HCT116 (cell line): ENCODE data around the gene TDRD9. TPM values are rescaled to one million over a fixed set of nuclear protein-coding genes. Genes with fewer than 3 reads are reported as not detected.

Experiments used
- ATAC-seq: fragments of 200-7000 bp; cut with Tn5 transposase; 2 replicates; pipeline ENCODE4 v1.9.1; 2020; ENCODE audit warnings: mild to moderate bottlenecking, moderate library complexity
- BruUV-seq: library from RNA; stranded (reverse); fragments of 400-500 nt; replicated peaks from 2 replicates; lab custom pipeline; 2021; lab: Mats Ljungman, UMichigan
- CTCF ChIA-PET: fragments of 300-600 bp; sonication (Branson Sonifier 250); formaldehyde crosslinking; loops from one replicate; lab custom pipeline; 2021; ENCODE audit warnings: antibody characterized with exemption; lab: Charles Lee
- POLR2A ChIA-PET: fragments of 300-600, 350-600 bp; sonication (Branson Sonifier 250); formaldehyde crosslinking; loops from one replicate; lab custom pipeline; 2021; ENCODE audit warnings: antibody characterized with exemption; lab: Charles Lee
- RAD21 ChIA-PET, 2 experiments: fragments of 300-600 bp; sonication (Branson Sonifier 250); formaldehyde crosslinking; loops; one replicate each; lab custom pipeline; 2023; ENCODE audit warnings: low total read pairs in 2 of 2; ENCODE audit not compliant: uncharacterized antibody in 2 of 2, unreplicated experiment in 2 of 2, low non-redundant PET in 1 of 2; lab: Charles Lee
- DNase-seq: peaks from one replicate; pipeline ENCODE4 v3.0.0-alpha.2; 2010; ENCODE audit warnings: low read depth, low spot score
- H2AFZ ChIP-seq: fragments of 200-600 bp; shearing (Covaris generic), sonication (generic); 2 replicates; pipeline ENCODE4 v1.6.1; 2017; ENCODE audit warnings: low read depth, mixed run types, mixed read lengths, antibody characterized with exemption, low read length; ENCODE audit not compliant: poor library complexity, severe bottlenecking
- H3K27ac ChIP-seq: 2 replicates; pipeline ENCODE4 v1.5.1; 2012; ENCODE audit warnings: low read depth, low read length
- H3K27me3 ChIP-seq: fragments of 200-600 bp; sonication (generic); 2 replicates; pipeline ENCODE4 v1.6.1; 2016; ENCODE audit warnings: mixed run types, low read length, mixed read lengths; ENCODE audit not compliant: insufficient read depth
- H3K36me3 ChIP-seq, 2 experiments: fragments of 200-500 bp in 1 of 2; fragments of 200-600 bp in 1 of 2; sonication (Bioruptor generic) in 1 of 2; sonication (generic) in 1 of 2; 2 replicates each; pipeline versions ENCODE4 v1.5.1 to v1.6.1; 2014 to 2016; ENCODE audit warnings: low read length in 2 of 2, inconsistent platforms in 1 of 2, mixed read lengths in 1 of 2, mixed run types in 1 of 2; ENCODE audit not compliant: insufficient read depth in 2 of 2, control insufficient read depth in 1 of 2
- H3K4me1 ChIP-seq, 2 experiments: fragments of 200-600 bp in 1 of 2; sonication (generic) in 1 of 2; 2 replicates each; pipeline versions ENCODE4 v1.5.1 to v1.6.1; 2012 to 2017; ENCODE audit warnings: low read length in 2 of 2, inconsistent platforms in 1 of 2, mild to moderate bottlenecking in 1 of 2, mixed read lengths in 1 of 2, mixed run types in 1 of 2, moderate library complexity in 1 of 2; ENCODE audit not compliant: insufficient read depth in 2 of 2, control insufficient read depth in 1 of 2
- H3K4me2 ChIP-seq: fragments of 200-600 bp; sonication (generic); 2 replicates; pipeline ENCODE4 v1.6.1; 2017; ENCODE audit warnings: mixed run types, low read length, mixed read lengths
- H3K4me3 ChIP-seq, 2 experiments: fragments of 200-600 bp in 1 of 2; sonication (generic) in 1 of 2; replicated peaks in 1 of 2; 2 replicates each; pipeline ENCODE4 v1.5.1; 2011 to 2016; ENCODE audit warnings: low read length in 2 of 2, control low read depth in 1 of 2, low read depth in 1 of 2, mild to moderate bottlenecking in 1 of 2, mixed read lengths in 1 of 2, mixed run types in 1 of 2
- H3K79me2 ChIP-seq: fragments of 200-600 bp; sonication (generic); 2 replicates; pipeline ENCODE4 v1.6.1; 2017; ENCODE audit warnings: mild to moderate bottlenecking, mixed run types, low read length, moderate library complexity, mixed read lengths; ENCODE audit not compliant: insufficient read depth
- H3K9ac ChIP-seq: fragments of 200-600 bp; sonication (generic); 2 replicates; pipeline ENCODE4 v1.6.1; 2016; ENCODE audit warnings: low read length, mixed read lengths
- H3K9me2 ChIP-seq: fragments of 200-600 bp; sonication (generic), shearing (Covaris generic); 2 replicates; pipeline ENCODE4 v1.6.1; 2017; ENCODE audit warnings: mixed run types, mild to moderate bottlenecking, moderate library complexity; ENCODE audit not compliant: insufficient read depth
- H3K9me3 ChIP-seq, 2 experiments: fragments of 200-500 bp in 1 of 2; fragments of 200-600 bp in 1 of 2; sonication (Bioruptor generic) in 1 of 2; sonication (generic) in 1 of 2; 2 replicates each; pipeline ENCODE4 v1.6.1; 2014 to 2017; ENCODE audit warnings: low read length in 2 of 2, mixed read lengths in 2 of 2, inconsistent platforms in 1 of 2, low read depth in 1 of 2, mild to moderate bottlenecking in 1 of 2, mixed run types in 1 of 2, moderate library complexity in 1 of 2; ENCODE audit not compliant: control insufficient read depth in 1 of 2, insufficient read depth in 1 of 2
- H4K20me1 ChIP-seq: fragments of 200-600 bp; sonication (generic), shearing (Covaris generic); 2 replicates; pipeline ENCODE4 v1.6.1; 2017; ENCODE audit warnings: mixed run types, mild to moderate bottlenecking, moderate library complexity; ENCODE audit not compliant: insufficient read depth
- ATF3 ChIP-seq: IDR thresholded peaks from 2 replicates; pipeline ENCODE4 v1.6.1; 2012
- CBX3 ChIP-seq: IDR thresholded peaks from 2 replicates; pipeline ENCODE4 v1.6.1; 2012; ENCODE audit warnings: low read depth
- CEBPB ChIP-seq: IDR thresholded peaks from 2 replicates; pipeline ENCODE4 v1.6.1; 2012; ENCODE audit warnings: low read depth
- CTCF ChIP-seq, 3 experiments: fragments of 200-600 bp in 1 of 3; sonication (generic) in 1 of 3; IDR thresholded peaks in 2 of 3; conservative IDR thresholded peaks in 1 of 3; 2 replicates each; pipeline ENCODE4 v1.5.1; 2012 to 2017; ENCODE audit warnings: low read depth in 2 of 3, low read length in 2 of 3, antibody characterized with exemption in 1 of 3, borderline replicate concordance in 1 of 3, control low read depth in 1 of 3, mild to moderate bottlenecking in 1 of 3, mixed read lengths in 1 of 3, mixed run types in 1 of 3, moderate library complexity in 1 of 3; ENCODE audit not compliant: insufficient read depth in 1 of 3
- EGR1 ChIP-seq: IDR thresholded peaks from 2 replicates; pipeline ENCODE4 v1.6.1; 2012; ENCODE audit warnings: low read depth
- ELF1 ChIP-seq: IDR thresholded peaks from 2 replicates; pipeline ENCODE4 v1.6.1; 2012; ENCODE audit warnings: low read depth, borderline replicate concordance
- EZH2 ChIP-seq: fragments of 200-600 bp; sonication (generic); IDR thresholded peaks from 2 replicates; pipeline ENCODE4 v1.6.1; 2017; ENCODE audit warnings: antibody characterized with exemption, mixed run types
- FOSL1 ChIP-seq: IDR thresholded peaks from 2 replicates; pipeline ENCODE4 v1.6.1; 2012; ENCODE audit warnings: low read depth
- JUND ChIP-seq: IDR thresholded peaks from 2 replicates; pipeline ENCODE4 v1.6.1; 2012
- MAX ChIP-seq: IDR thresholded peaks from 2 replicates; pipeline ENCODE4 v1.6.1; 2012
- POLR2AphosphoS5 ChIP-seq: IDR thresholded peaks from 2 replicates; pipeline ENCODE4 v1.6.1; 2011; ENCODE audit warnings: mild to moderate bottlenecking, low read depth, low read length, moderate library complexity
- RAD21 ChIP-seq: IDR thresholded peaks from 2 replicates; pipeline ENCODE4 v1.6.1; 2012; ENCODE audit warnings: low read depth, mild to moderate bottlenecking
- REST ChIP-seq: IDR thresholded peaks from 2 replicates; pipeline ENCODE4 v1.6.1; 2012; ENCODE audit warnings: low read depth
- SIN3A ChIP-seq: IDR thresholded peaks from 2 replicates; pipeline ENCODE4 v1.6.1; 2012; ENCODE audit warnings: low read depth
- SP1 ChIP-seq: IDR thresholded peaks from 2 replicates; pipeline ENCODE4 v1.6.1; 2012; ENCODE audit warnings: low read depth
- SRF ChIP-seq: IDR thresholded peaks from 2 replicates; pipeline ENCODE4 v1.6.1; 2012; ENCODE audit warnings: low read depth
- TCF7L2 ChIP-seq: IDR thresholded peaks from 2 replicates; pipeline ENCODE4 v1.7.0; 2011; ENCODE audit warnings: borderline replicate concordance, inconsistent platforms; ENCODE audit not compliant: insufficient read depth, insufficient read length; ENCODE audit errors: extremely low read depth
- YY1 ChIP-seq: IDR thresholded peaks from 2 replicates; pipeline ENCODE4 v1.6.1; 2011; ENCODE audit warnings: low read length, low read depth, moderate library complexity, mild to moderate bottlenecking; ENCODE audit not compliant: insufficient replicate concordance; ENCODE audit errors: extremely low read depth
- ZFX ChIP-seq: fragments of 450-650 bp; IDR thresholded peaks from 2 replicates; pipeline ENCODE4 v1.6.1; 2017
- ZNF274 ChIP-seq: fragments of 200-500 bp; sonication (Bioruptor generic); IDR thresholded peaks from 2 replicates; pipeline ENCODE4 v1.6.1; 2014; ENCODE audit warnings: mild to moderate bottlenecking, low read depth, low read length, inconsistent platforms
- intact Hi-C: fragments of 100-400 bp; cut with micrococcal nuclease; formaldehyde crosslinking; loops from 2 replicates; pipeline ENCODE4 v1.10.0; 2022
- total RNA-seq: library from RNA; stranded (reverse); gene quantifications from one replicate; pipeline ENCODE4 v1.2.1, GENCODE V29; 2021; ENCODE audit not compliant: unreplicated experiment

TDRD9 gene
- total RNA-seq, 1 experiment from 2014 or later = not detected

GRCh38 chr14:103892247-103892646 is 36.0 kb upstream of the TDRD9 start:
- Histone ChIP-seq H3K36me3 (no peaks in the 10 kb centered on the region), H4K20me1 (no peaks in the 10 kb centered on the region), H3K9ac (no peak overlapping the region), H3K27ac (no peak overlapping the region), H3K9me2 (no peaks in the 10 kb centered on the region), H3K27me3 (no peaks in the 10 kb centered on the region), H3K79me2 (no peaks in the 10 kb centered on the region), H3K4me2 (no peak overlapping the region), H3K4me1 (peaks cover 30 to 46% of the 10 kb centered on the region in 2 experiments), H3K4me3 (no peak overlapping the region), H3K9me3 (no peaks in the 10 kb centered on the region; a peak in 1 of 4 replicates), H2AFZ (no peak overlapping the region)
- CTCF ChIA-PET = interaction anchor here (1.4 to 1.6 kb wide), 2 partner anchors 9 to 12 kb away, joined by 3 to 5 read pairs; no protein-coding TSS in a partner anchor
- no peak for TF ChIP-seq YY1
- no peak for TF ChIP-seq ZNF274
- TF ChIP-seq EZH2 = no peak
- no peak for TF ChIP-seq REST
- TF ChIP-seq RAD21 = no peak
- TF ChIP-seq JUND = no peak
- TF ChIP-seq SIN3A = no peak
- no peak for TF ChIP-seq ZFX
- no peak for TF ChIP-seq SP1
- no peak for TF ChIP-seq SRF
- no peak for TF ChIP-seq ELF1
- no peak for TF ChIP-seq CBX3
- TF ChIP-seq MAX = no peak
- TF ChIP-seq TCF7L2 = no peak
- TF ChIP-seq POLR2AphosphoS5 = no peak
- no peak for TF ChIP-seq EGR1
- TF ChIP-seq FOSL1 = no peak
- TF ChIP-seq ATF3 = no peak
- no peak for TF ChIP-seq CTCF (IDR thresholded peaks at IDR 0.05 in 2 of 3, conservative IDR thresholded peaks at IDR 0.05 in 1 of 3; ENCODE audit: borderline replicate concordance in 1 of 3, insufficient read depth in 1 of 3, low read depth in 2 of 3, low read length in 2 of 3)
- no peak for TF ChIP-seq CEBPB
- ATAC-seq (no peak), DNase-seq (no peak)
- no TSS peak for BruUV-seq
- POLR2A ChIA-PET = no interaction called here
- intact Hi-C loops = no loop called here
- RAD21 ChIA-PET = no interaction called here
